ACC112 (cell line): ENCODE results near the gene CFAP90.
A peak's percentile ranks its signal among the peaks of the same experiment; 100 is the strongest.

Experiments used
- H2AFZ ChIP-seq: fragments of 200-600 bp; sonication (generic); one replicate; pipeline ENCODE4 v1.6.0; 2017; ENCODE audit warnings: antibody characterized with exemption, low read length; ENCODE audit not compliant: unreplicated experiment
- H3K27ac ChIP-seq: fragments of 200-600 bp; sonication (generic); 2 replicates; pipeline ENCODE4 v1.5.1; 2014; ENCODE audit warnings: low read depth, mild to moderate bottlenecking, antibody characterized with exemption, low read length, moderate library complexity
- H3K27me3 ChIP-seq: fragments of 200-600 bp; sonication (generic); 2 replicates; pipeline ENCODE4 v1.6.1; 2014; ENCODE audit warnings: mild to moderate bottlenecking, antibody characterized with exemption, low read length, moderate library complexity, mixed read lengths; ENCODE audit not compliant: insufficient read depth
- H3K36me3 ChIP-seq: fragments of 200-600 bp; sonication (generic); 2 replicates; pipeline ENCODE4 v1.6.1; 2016; ENCODE audit warnings: mild to moderate bottlenecking, antibody characterized with exemption, low read length, moderate library complexity, mixed read lengths; ENCODE audit not compliant: insufficient read depth
- H3K4me1 ChIP-seq: fragments of 200-600 bp; sonication (generic); one replicate; pipeline ENCODE4 v1.6.1; 2016; ENCODE audit warnings: low read length, mixed read lengths; ENCODE audit not compliant: insufficient read depth, unreplicated experiment, control insufficient read depth
- H3K4me3 ChIP-seq: fragments of 200-600 bp; sonication (generic); 2 replicates; pipeline ENCODE4 v1.5.1; 2014; ENCODE audit warnings: mild to moderate bottlenecking, low read depth, low read length
- H3K79me2 ChIP-seq: fragments of 200-600 bp; sonication (generic); one replicate; pipeline ENCODE4 v1.6.0; 2016; ENCODE audit warnings: low read length; ENCODE audit not compliant: control insufficient read depth, unreplicated experiment, insufficient read depth

Gene CFAP90

GRCh38 chr5:7878381-7878873 is 27.5 kb upstream of the CFAP90 start:
- Histone ChIP-seq H3K4me1 (peaks cover 33% of the 10 kb centered on the region), H2AFZ (no peak overlapping the region), H3K79me2 (peaks cover 28% of the 10 kb centered on the region)

DNA sequence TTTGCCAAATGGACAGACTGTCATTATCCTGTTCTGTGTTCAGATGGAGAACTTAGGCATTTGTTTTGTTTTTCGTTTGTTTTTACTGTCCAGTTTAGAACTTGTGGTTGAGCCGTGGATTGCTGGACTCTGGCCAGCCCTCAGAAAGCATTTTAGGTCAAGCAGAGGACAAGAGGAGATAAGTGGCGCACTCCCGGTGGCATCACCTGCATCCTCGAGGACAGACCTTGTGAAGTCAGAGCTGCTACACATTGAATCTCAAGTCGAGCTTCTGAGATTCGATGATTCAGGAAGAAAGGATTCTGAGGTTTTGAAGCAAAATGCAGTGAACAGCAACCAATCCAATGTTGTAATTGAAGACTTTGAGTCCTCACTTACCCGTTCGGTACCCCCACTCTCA is 26.9 kb upstream of the CFAP90 start:
- Histone ChIP-seq H3K4me3 (no peak overlapping the region), H3K27me3 (no peaks in the 10 kb centered on the region), H3K36me3 (peaks cover 19% of the 10 kb centered on the region), H3K4me1 (peaks cover 33% of the 10 kb centered on the region), H2AFZ (no peak overlapping the region), H3K27ac (peak overlapping the region; percentile 60), H3K79me2 (peaks cover 34% of the 10 kb centered on the region)

More at GRCh38 chr5:7878381-7878873, 27.5 kb upstream of the CFAP90 start:
- H3K27me3 ChIP-seq, result no peaks in the 10 kb centered on the region
- no peak overlapping the region for H3K4me3 ChIP-seq
- peak overlapping the region; percentile 60 for H3K27ac ChIP-seq
- peaks cover 19% of the 10 kb centered on the region for H3K36me3 ChIP-seq

DNA sequence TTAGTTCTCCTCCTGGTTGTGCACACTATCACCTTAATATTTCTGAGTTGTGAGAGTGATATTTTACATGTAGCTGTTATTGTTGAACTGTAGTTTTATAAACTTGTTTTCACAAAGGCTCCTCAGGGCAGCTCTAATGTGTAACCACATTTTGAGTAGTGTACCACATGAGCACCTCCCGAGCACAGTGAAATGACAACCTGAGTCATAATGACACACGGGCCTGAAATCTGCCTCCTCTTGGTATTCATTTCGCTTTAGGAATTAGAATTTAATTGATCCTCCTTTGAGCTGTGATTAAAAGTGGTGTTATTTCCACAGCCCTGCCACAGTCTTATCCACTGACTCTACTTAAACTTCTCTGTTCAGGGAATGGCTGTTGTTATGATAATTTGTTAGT is 25.9 kb upstream of the CFAP90 start:
- Histone ChIP-seq H2AFZ (no peak overlapping the region), H3K4me1 (peaks cover 33% of the 10 kb centered on the region), H3K36me3 (peaks cover 19% of the 10 kb centered on the region), H3K27ac (peak overlapping the region; percentile 41), H3K79me2 (peaks cover 43% of the 10 kb centered on the region), H3K4me3 (peak overlapping the region; percentile 14; the same call in 1 of the 2 replicates), H3K27me3 (no peaks in the 10 kb centered on the region)

DNA sequence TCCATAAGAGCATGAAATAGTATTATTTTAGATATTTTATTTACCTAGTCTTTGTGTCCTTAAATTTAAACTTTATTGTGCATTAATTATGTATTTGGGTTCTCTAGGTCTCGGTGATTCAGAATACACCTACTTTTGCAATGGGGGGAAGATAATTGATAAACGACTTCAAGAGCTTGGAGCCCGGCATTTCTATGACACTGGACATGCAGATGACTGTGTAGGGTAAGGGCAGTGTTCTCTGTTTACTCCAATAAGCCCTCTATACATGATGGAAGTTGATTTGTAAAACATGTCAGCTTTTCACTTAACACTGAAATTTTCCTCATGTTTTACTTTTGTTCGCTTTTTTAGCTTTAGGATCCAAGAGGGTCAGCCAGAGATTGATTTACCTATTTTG is 24.2 kb upstream of the CFAP90 start:
- no peaks in the 10 kb centered on the region for H3K27me3 ChIP-seq
- peaks cover 39% of the 10 kb centered on the region for H3K4me1 ChIP-seq
- H3K36me3 ChIP-seq, result peaks cover 15% of the 10 kb centered on the region
- no peak overlapping the region for H2AFZ ChIP-seq
- H3K27ac ChIP-seq, result no peak overlapping the region
- H3K79me2 ChIP-seq, result peaks cover 53% of the 10 kb centered on the region
- no peak overlapping the region for H3K4me3 ChIP-seq

- no peak overlapping the region for H2AFZ ChIP-seq
- no peak overlapping the region for H3K4me3 ChIP-seq
- peaks cover 53% of the 10 kb centered on the region for H3K79me2 ChIP-seq
- H3K4me1 ChIP-seq, result peaks cover 39% of the 10 kb centered on the region
- no peak overlapping the region for H3K27ac ChIP-seq
- peaks cover 14% of the 10 kb centered on the region for H3K36me3 ChIP-seq
- no peaks in the 10 kb centered on the region for H3K27me3 ChIP-seq
Observed at GRCh38 chr5:7874639-7875038, 23.7 kb upstream of the CFAP90 start.

DNA sequence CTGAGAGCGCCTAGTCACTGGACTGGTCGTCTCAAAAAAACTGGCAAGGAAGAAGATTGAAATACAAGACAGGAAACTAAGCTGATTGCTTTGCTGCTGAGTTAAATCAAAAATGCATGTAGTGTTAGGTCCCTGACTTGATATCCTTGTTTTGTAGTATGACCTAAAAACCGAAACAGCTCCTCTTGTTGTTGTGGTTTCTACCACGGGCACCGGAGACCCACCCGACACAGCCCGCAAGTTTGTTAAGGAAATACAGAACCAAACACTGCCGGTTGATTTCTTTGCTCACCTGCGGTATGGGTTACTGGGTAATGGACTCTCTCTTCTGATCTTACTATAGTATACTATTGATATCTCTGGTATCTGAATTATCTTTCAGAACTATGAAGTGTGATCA is 22.3 kb upstream of the CFAP90 start:
- H3K27me3 ChIP-seq, result no peaks in the 10 kb centered on the region
- H3K27ac ChIP-seq, result no peak overlapping the region
- peaks cover 10% of the 10 kb centered on the region for H3K36me3 ChIP-seq
- no peak overlapping the region for H3K4me3 ChIP-seq
- peaks cover 29% of the 10 kb centered on the region for H3K4me1 ChIP-seq
- H3K79me2 ChIP-seq, result peaks cover 66% of the 10 kb centered on the region
- no peak overlapping the region for H2AFZ ChIP-seq

- H2AFZ ChIP-seq, result no peak overlapping the region
- H3K4me1 ChIP-seq, result peaks cover 26% of the 10 kb centered on the region
- H3K27me3 ChIP-seq, result no peaks in the 10 kb centered on the region
- H3K36me3 ChIP-seq, result peaks cover 10% of the 10 kb centered on the region
- H3K4me3 ChIP-seq, result no peak overlapping the region
- no peak overlapping the region for H3K27ac ChIP-seq
- H3K79me2 ChIP-seq, result peaks cover 72% of the 10 kb centered on the region
Observed at GRCh38 chr5:7872517-7873130, 21.7 kb upstream of the CFAP90 start.

DNA sequence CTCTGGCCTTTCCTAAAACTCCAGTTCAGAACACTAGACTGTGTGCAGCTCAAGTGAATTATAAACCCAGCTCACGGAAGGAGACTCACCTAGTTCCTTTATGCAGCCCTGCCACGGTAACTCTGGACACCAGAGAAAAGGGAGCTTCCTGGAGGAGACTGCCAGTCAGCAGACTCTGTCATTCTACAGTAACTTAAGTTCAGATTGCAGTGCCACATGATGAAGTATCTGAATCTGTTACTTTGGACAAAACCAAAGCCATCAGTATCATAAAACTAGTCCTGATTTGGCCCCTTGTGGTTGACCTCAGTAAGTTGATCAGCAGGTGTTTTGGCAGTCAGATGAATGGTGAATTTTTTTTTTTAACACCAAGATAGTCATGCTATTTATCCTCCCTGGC is 20.7 kb upstream of the CFAP90 start:
- H3K79me2 ChIP-seq, result peaks cover 82% of the 10 kb centered on the region
- H3K27me3 ChIP-seq, result no peaks in the 10 kb centered on the region
- H3K27ac ChIP-seq, result no peak overlapping the region
- peaks cover 22% of the 10 kb centered on the region for H3K4me1 ChIP-seq
- H3K36me3 ChIP-seq, result peaks cover 9% of the 10 kb centered on the region
- H2AFZ ChIP-seq, result no peak overlapping the region
- H3K4me3 ChIP-seq, result no peak overlapping the region

DNA sequence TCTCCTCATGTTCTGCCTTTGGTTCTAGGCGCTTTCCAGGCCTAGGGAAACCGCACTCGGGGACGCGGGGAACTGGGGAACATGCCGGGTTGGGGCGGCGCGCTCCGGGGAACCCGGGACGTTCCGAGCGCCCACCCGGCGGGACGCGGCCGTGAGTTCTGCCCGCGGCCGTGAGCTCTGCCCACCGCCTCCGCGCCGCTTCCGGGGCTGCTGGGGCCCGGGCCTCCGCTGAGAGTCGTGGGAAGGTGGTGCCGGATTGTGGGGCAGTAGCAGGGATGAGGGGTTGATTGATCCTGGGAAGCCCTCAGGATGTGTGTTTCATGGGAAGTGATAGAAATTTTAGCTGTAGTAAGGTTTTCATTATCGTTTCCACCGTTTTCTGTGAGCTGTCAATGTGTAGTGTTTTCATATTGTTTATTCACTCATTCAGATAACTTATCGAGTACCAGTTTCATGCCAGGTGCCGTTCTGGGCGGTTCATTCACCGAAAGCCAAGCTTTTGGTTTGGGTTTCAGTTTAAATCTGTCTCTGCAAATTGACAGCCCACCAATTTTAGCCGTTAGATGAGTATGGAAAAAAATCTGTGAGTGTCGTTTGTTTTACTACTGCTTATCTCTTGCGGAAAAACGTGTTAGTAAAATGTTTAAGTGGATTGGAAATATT is 18.7 kb upstream of the CFAP90 start:
- Histone ChIP-seq H3K4me1 (peaks cover 21% of the 10 kb centered on the region), H2AFZ (peak overlapping the region; percentile 96), H3K27me3 (no peaks in the 10 kb centered on the region), H3K4me3 (peak overlapping the region; percentile 87), H3K79me2 (peaks cover 87% of the 10 kb centered on the region), H3K36me3 (peaks cover 9% of the 10 kb centered on the region; the same call in 1 of the 2 replicates), H3K27ac (peak overlapping the region; percentile 48; the same call in 1 of the 2 replicates)

- H2AFZ ChIP-seq, result peak within 1 kb of the TSS; percentile 96
Observed at GRCh38 chr5:7868773-7869473, 18.0 kb upstream of the CFAP90 start, which contains the start of the genes FASTKD3 and MTRR. TSS of gene FASTKD3 (minus strand) at chr5:7869031. CDS start at chr5:7868083, 948 bp downstream. TSS of gene MTRR (plus strand) at chr5:7869148. CDS start at chr5:7870795, 1,647 bp downstream.

More at GRCh38 chr5:7868773-7869473, 18.0 kb upstream of the CFAP90 start, which contains the start of the genes FASTKD3 and MTRR:
- peaks cover 21% of the 10 kb centered on the region for H3K4me1 ChIP-seq
- peaks cover 85% of the 10 kb centered on the region for H3K79me2 ChIP-seq
- peak within 1 kb of the TSS; percentile 48; the same call in 1 of the 2 replicates for H3K27ac ChIP-seq
- peak within 1 kb of the TSS; percentile 87 for H3K4me3 ChIP-seq
- H3K27me3 ChIP-seq, result no peaks in the 10 kb centered on the region
- peaks cover 13% of the 10 kb centered on the region; the same call in 1 of the 2 replicates for H3K36me3 ChIP-seq
